AG04450 (cell line): ENCODE results near the gene ADM5. TPM values are rescaled to one million over a fixed set of nuclear protein-coding genes. Genes with fewer than 3 reads are reported as not detected.

Experiments
- CTCF ChIA-PET: fragments of 300-600, 350-600 bp; formaldehyde crosslinking; extraction: SDS; loops from one replicate; lab custom pipeline; 2022; ENCODE audit warnings: antibody characterized with exemption, inconsistent platforms; lab: Charles Lee
- POLR2A ChIA-PET: fragments of 350-600 bp; formaldehyde crosslinking; extraction: SDS; loops from one replicate; lab custom pipeline; 2021; ENCODE audit warnings: antibody characterized with exemption, inconsistent platforms; lab: Yijun Ruan, JAX
- DNase-seq: peaks from one replicate; pipeline ENCODE4 v3.0.0-alpha.2; 2011; ENCODE audit warnings: low read depth, low spot score
- H3K27ac ChIP-seq: one replicate; pipeline ENCODE4 v1.5.1; 2012; ENCODE audit warnings: low read depth, low read length, control low read depth
- H3K27me3 ChIP-seq: one replicate; pipeline ENCODE4 v1.6.0; 2012; ENCODE audit warnings: low read length; ENCODE audit not compliant: control insufficient read depth, insufficient read depth
- H3K4me3 ChIP-seq: 2 replicates; pipeline ENCODE4 v1.5.1; 2011; ENCODE audit warnings: mild to moderate bottlenecking, low read depth, low read length, control low read depth
- H3K9me3 ChIP-seq: 2 replicates; pipeline ENCODE4 v1.5.1; 2012; ENCODE audit warnings: low read length; ENCODE audit not compliant: control insufficient read depth, insufficient read depth
- polyA plus RNA-seq: library from polyadenylated mRNA; depleted of rRNA; stranded (reverse); fragments of >200 nt; gene quantifications from 2 replicates; pipeline ENCODE4 v1.2.3, GENCODE V29; 2011
- TF ChIP-seq, protein P1 (sequence below): IDR thresholded peaks from 2 replicates; pipeline ENCODE4 v1.5.1; 2011; ENCODE audit warnings: low read depth, low read length, control low read depth, inconsistent platforms

ADM5 gene
- polyA plus RNA-seq, 1 experiment: 0.19 TPM

DNA sequence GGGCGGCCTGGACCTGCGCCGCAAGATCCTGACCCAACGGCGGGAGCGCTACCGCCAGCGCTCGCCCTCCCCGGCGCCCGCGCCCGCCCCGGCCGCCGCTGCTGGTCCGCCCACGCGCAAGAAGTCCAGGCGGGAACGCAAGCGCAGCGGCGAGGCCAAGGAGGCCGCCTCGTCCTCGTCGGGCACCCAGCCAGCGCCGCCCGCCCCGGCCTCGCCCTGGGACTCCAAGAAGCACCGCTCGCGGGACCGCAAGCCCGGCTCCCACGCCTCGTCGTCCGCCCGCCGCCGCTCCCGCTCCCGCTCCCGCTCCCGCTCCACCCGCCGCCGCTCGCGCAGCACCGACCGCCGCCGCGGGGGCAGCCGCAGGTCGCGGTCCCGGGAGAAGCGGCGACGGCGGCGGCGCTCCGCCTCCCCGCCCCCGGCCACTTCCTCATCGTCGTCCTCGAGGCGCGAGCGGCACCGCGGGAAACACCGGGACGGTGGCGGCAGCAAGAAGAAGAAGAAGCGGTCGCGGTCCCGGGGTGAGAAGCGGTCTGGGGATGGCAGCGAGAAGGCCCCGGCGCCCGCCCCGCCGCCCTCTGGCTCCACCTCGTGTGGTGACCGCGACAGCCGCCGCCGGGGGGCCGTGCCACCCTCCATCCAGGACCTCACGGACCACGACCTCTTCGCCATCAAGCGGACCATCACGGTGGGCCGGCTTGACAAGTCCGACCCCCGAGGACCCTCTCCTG is 37.4 kb upstream of the ADM5 start:
- no peak for DNase-seq
- TF ChIP-seq, protein P1, sequence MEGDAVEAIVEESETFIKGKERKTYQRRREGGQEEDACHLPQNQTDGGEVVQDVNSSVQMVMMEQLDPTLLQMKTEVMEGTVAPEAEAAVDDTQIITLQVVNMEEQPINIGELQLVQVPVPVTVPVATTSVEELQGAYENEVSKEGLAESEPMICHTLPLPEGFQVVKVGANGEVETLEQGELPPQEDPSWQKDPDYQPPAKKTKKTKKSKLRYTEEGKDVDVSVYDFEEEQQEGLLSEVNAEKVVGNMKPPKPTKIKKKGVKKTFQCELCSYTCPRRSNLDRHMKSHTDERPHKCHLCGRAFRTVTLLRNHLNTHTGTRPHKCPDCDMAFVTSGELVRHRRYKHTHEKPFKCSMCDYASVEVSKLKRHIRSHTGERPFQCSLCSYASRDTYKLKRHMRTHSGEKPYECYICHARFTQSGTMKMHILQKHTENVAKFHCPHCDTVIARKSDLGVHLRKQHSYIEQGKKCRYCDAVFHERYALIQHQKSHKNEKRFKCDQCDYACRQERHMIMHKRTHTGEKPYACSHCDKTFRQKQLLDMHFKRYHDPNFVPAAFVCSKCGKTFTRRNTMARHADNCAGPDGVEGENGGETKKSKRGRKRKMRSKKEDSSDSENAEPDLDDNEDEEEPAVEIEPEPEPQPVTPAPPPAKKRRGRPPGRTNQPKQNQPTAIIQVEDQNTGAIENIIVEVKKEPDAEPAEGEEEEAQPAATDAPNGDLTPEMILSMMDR: no peak
- POLR2A ChIA-PET: no interaction called here
- Histone ChIP-seq H3K27me3 (no peaks in the 10 kb centered on the region), H3K4me3 (no peak overlapping the region), H3K9me3 (no peaks in the 10 kb centered on the region; the same call in 1 of the 2 replicates), H3K27ac (no peak overlapping the region)
- CTCF ChIA-PET: no interaction called here

DNA sequence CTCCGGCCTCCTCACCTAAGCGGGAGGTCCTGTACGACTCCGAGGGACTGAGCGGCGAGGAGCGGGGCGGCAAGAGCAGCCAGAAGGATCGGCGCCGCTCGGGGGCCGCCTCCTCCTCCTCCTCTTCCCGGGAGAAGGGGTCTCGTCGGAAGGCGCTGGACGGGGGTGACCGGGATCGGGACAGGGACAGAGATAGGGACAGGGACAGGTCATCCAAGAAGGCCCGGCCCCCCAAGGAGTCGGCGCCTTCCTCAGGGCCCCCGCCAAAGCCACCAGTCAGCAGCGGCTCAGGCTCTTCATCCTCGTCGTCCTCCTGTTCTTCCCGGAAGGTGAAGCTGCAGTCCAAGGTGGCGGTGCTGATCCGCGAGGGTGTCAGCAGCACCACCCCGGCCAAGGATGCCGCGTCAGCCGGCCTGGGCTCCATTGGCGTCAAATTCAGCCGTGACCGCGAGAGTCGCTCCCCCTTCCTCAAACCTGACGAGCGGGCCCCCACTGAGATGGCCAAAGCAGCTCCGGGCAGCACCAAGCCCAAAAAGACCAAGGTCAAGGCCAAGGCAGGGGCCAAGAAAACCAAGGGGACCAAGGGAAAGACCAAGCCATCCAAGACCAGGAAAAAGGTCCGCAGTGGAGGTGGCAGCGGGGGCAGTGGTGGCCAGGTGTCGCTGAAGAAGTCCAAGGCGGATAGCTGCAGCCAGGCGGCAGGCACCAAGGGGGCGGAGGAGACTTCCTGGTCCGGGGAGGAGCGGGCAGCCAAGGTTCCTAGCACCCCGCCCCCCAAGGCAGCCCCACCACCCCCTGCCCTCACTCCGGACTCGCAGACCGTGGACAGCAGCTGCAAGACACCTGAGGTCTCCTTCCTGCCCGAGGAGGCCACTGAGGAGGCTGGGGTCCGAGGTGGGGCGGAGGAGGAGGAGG is 36.6 kb upstream of the ADM5 start:
- ChIA-PET CTCF (no interaction called here), POLR2A (interaction anchor here (0.7 kb wide), 1 partner anchor 12 kb away, joined by 3 read pairs; no protein-coding TSS in a partner anchor)
- TF ChIP-seq, protein P1: no peak

DNA sequence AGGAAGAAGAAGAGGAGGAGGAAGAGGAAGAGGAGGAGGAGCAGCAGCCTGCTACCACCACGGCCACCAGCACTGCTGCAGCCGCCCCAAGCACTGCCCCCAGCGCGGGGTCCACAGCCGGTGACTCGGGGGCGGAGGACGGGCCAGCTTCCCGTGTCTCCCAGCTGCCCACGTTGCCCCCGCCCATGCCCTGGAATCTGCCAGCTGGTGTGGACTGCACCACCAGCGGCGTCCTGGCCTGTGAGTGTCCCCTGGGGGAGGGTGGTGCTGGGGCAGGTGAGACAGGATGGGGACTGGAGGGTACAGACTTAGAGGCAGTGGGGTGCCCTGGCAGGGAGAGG is 36.0 kb upstream of the ADM5 start:
- POLR2A ChIA-PET: interaction anchor here (0.7 kb wide), 1 partner anchor 12 kb away, joined by 3 read pairs; no protein-coding TSS in a partner anchor
- H3K27me3 ChIP-seq: no peaks in the 10 kb centered on the region
- H3K9me3 ChIP-seq: no peaks in the 10 kb centered on the region; the same call in 1 of the 2 replicates
- H3K27ac ChIP-seq: no peak overlapping the region
- CTCF ChIA-PET: no interaction called here
- H3K4me3 ChIP-seq: no peak overlapping the region
- DNase-seq: no peak
- TF ChIP-seq, protein P1: no peak

More for the DNA sequence above, 36.6 kb upstream of the ADM5 start:
- no peaks in the 10 kb centered on the region for H3K27me3 ChIP-seq
- no peak for DNase-seq
- H3K4me3 ChIP-seq: no peak overlapping the region
- no peak overlapping the region for H3K27ac ChIP-seq
- no peaks in the 10 kb centered on the region; the same call in 1 of the 2 replicates for H3K9me3 ChIP-seq

DNA sequence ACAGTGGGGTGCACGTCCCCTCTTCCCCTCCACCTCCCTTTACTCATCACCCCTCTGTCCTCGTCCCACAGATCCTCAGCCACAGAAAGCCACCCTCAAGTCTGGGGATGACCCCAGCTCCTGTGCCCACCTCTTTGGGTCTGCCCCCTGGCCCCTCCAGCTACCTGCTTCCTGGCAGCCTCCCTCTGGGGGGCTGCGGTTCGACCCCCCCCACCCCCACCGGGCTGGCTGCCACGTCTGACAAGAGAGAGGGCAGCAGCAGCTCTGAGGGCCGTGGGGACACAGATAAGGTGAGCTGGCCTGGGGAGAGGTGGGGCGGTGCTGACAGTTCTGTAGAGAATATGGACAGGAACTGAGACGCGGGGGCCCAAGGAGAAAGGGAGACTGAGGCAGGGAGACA is 34.8 kb upstream of the ADM5 start:
- TF ChIP-seq, protein P1: no peak
- POLR2A ChIA-PET: no interaction called here
- CTCF ChIA-PET: interaction anchor here (1.2 kb wide), 1 partner anchor 18 kb away, joined by 7 read pairs; no protein-coding TSS in a partner anchor
- Histone ChIP-seq H3K27me3 (no peaks in the 10 kb centered on the region), H3K9me3 (no peaks in the 10 kb centered on the region; the same call in 1 of the 2 replicates), H3K4me3 (no peak overlapping the region), H3K27ac (no peak overlapping the region)
- DNase-seq: no peak
